OCI-LY1 (cell line): ENCODE results near the gene POLR2E.

Experiments
- CTCF ChIP-seq: fragments of 200-600 bp; sonication (generic), shearing (Covaris generic); IDR thresholded peaks from 2 replicates; pipeline ENCODE4 v1.5.1; 2017; ENCODE audit warnings: mild to moderate bottlenecking, antibody characterized with exemption, low read length, moderate library complexity, mixed read lengths
- EZH2 ChIP-seq: fragments of 200-600 bp; sonication (generic), shearing (Covaris generic); IDR thresholded peaks from 2 replicates; pipeline ENCODE4 v1.8.0; 2017; ENCODE audit warnings: borderline replicate concordance, mixed run types, mild to moderate bottlenecking, antibody characterized with exemption, low read length, moderate library complexity, mixed read lengths

GRCh38 chr19:1093811-1094553 is 1.2 kb downstream of the POLR2E start:
- no peak for TF ChIP-seq CTCF
- TF ChIP-seq EZH2, result no peak
